ENCODE results near the gene CDKAL1.

DNA sequence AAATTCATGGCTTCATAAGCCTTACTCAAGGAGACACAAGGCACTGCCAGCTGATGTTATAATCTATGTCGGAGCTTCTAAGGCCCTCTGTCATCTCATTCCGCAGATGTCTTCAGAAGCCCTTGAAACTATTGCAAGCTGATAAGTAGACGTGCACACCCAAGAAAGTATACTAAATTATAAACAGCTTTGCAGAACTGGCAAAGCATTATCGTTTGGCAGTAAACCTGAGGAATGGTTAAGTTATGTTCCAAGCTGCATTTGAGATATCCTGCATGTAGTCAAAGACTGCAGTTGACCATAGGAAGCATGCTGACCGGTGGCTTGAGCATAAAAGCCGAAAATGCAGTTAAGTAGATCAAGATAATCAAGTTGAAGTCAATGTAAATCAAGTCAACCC is 633.5 kb downstream of the CDKAL1 start:
- TF ChIP-seq, protein P1, sequence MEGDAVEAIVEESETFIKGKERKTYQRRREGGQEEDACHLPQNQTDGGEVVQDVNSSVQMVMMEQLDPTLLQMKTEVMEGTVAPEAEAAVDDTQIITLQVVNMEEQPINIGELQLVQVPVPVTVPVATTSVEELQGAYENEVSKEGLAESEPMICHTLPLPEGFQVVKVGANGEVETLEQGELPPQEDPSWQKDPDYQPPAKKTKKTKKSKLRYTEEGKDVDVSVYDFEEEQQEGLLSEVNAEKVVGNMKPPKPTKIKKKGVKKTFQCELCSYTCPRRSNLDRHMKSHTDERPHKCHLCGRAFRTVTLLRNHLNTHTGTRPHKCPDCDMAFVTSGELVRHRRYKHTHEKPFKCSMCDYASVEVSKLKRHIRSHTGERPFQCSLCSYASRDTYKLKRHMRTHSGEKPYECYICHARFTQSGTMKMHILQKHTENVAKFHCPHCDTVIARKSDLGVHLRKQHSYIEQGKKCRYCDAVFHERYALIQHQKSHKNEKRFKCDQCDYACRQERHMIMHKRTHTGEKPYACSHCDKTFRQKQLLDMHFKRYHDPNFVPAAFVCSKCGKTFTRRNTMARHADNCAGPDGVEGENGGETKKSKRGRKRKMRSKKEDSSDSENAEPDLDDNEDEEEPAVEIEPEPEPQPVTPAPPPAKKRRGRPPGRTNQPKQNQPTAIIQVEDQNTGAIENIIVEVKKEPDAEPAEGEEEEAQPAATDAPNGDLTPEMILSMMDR (IDR thresholded peaks at IDR 0.05; ENCODE audit: insufficient read depth, low read length) = no peak
- TF ChIP-seq GABPA (IDR thresholded peaks at IDR 0.05; ENCODE audit: low read depth) = no peak
- TF ChIP-seq POLR2AphosphoS5 (IDR thresholded peaks at IDR 0.05; ENCODE audit: low read depth) = no peak
- TF ChIP-seq SPI1 (IDR thresholded peaks at IDR 0.05; ENCODE audit: borderline replicate concordance, low read depth) = no peak
- TF ChIP-seq, protein P2, sequence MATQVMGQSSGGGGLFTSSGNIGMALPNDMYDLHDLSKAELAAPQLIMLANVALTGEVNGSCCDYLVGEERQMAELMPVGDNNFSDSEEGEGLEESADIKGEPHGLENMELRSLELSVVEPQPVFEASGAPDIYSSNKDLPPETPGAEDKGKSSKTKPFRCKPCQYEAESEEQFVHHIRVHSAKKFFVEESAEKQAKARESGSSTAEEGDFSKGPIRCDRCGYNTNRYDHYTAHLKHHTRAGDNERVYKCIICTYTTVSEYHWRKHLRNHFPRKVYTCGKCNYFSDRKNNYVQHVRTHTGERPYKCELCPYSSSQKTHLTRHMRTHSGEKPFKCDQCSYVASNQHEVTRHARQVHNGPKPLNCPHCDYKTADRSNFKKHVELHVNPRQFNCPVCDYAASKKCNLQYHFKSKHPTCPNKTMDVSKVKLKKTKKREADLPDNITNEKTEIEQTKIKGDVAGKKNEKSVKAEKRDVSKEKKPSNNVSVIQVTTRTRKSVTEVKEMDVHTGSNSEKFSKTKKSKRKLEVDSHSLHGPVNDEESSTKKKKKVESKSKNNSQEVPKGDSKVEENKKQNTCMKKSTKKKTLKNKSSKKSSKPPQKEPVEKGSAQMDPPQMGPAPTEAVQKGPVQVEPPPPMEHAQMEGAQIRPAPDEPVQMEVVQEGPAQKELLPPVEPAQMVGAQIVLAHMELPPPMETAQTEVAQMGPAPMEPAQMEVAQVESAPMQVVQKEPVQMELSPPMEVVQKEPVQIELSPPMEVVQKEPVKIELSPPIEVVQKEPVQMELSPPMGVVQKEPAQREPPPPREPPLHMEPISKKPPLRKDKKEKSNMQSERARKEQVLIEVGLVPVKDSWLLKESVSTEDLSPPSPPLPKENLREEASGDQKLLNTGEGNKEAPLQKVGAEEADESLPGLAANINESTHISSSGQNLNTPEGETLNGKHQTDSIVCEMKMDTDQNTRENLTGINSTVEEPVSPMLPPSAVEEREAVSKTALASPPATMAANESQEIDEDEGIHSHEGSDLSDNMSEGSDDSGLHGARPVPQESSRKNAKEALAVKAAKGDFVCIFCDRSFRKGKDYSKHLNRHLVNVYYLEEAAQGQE (IDR thresholded peaks at IDR 0.05; ENCODE audit: insufficient replicate concordance, low read depth) = no peak
